RCC 7860 (cell line): ENCODE measurements around the gene SPNS3.

Experiments
- DNase-seq: peaks from one replicate; pipeline ENCODE4 v3.0.0-alpha.2; 2015; ENCODE audit warnings: low spot score
- FAIRE-seq: peaks from 2 replicates; lab custom pipeline; 2012; peaks lifted over from hg19 to GRCh38; lab: Jason Lieb, UNC

SPNS3 gene

GRCh38 chr17:4522661-4523060 is 88.9 kb downstream of the SPNS3 start:
- FAIRE-seq (no peak), DNase-seq (no peak)

GRCh38 chr17:4523946-4524345 is 90.2 kb downstream of the SPNS3 start:
- no peak for FAIRE-seq

GRCh38 chr17:4525691-4526397 is 92.1 kb downstream of the SPNS3 start:
- FAIRE-seq = no peak
- no peak for DNase-seq

More at GRCh38 chr17:4523946-4524345, 90.2 kb downstream of the SPNS3 start:
- DNase-seq = no peak

- no peak for FAIRE-seq
Measured at GRCh38 chr17:4527134-4527533, 93.4 kb downstream of the SPNS3 start.

GRCh38 chr17:4527566-4528125 is 93.9 kb downstream of the SPNS3 start:
- FAIRE-seq = no peak
- DNase-seq = no peak

More at GRCh38 chr17:4527134-4527533, 93.4 kb downstream of the SPNS3 start:
- DNase-seq = no peak

GRCh38 chr17:4529533-4530152 is 95.9 kb downstream of the SPNS3 start:
- DNase-seq (no peak), FAIRE-seq (no peak)

- DNase-seq (no peak), FAIRE-seq (no peak)
Measured at GRCh38 chr17:4530799-4531730, 97.3 kb downstream of the SPNS3 start.

- FAIRE-seq = no peak
- DNase-seq = no peak
Measured at GRCh38 chr17:4531988-4532736, 98.4 kb downstream of the SPNS3 start.

GRCh38 chr17:4532860-4533522 is 99.3 kb downstream of the SPNS3 start:
- DNase-seq (no peak), FAIRE-seq (no peak)

- FAIRE-seq (no peak), DNase-seq (no peak)
Measured at GRCh38 chr17:4533523-4534504, 100.1 kb downstream of the SPNS3 start.

GRCh38 chr17:4534515-4534914 is 100.8 kb downstream of the SPNS3 start:
- no peak for DNase-seq
- no peak for FAIRE-seq

- DNase-seq (no peak), FAIRE-seq (no peak)
Measured at GRCh38 chr17:4534928-4535666, 101.4 kb downstream of the SPNS3 start.

- FAIRE-seq (no peak), DNase-seq (no peak)
Measured at GRCh38 chr17:4535667-4536258, 102.0 kb downstream of the SPNS3 start.

- FAIRE-seq (no peak), DNase-seq (no peak)
Measured at GRCh38 chr17:4536259-4536741, 102.6 kb downstream of the SPNS3 start.

GRCh38 chr17:4536742-4537411 is 103.1 kb downstream of the SPNS3 start:
- no peak for DNase-seq
- FAIRE-seq = no peak
